HG02970 (cell line): ENCODE results near the gene NFIA.

Experiments
- ATAC-seq: cut with Tn5 transposase; IDR thresholded peaks from one replicate; pipeline ENCODE4 v1.9.1; 2021; ENCODE audit warnings: mild to moderate bottlenecking, moderate library complexity, moderate number of reproducible peaks; ENCODE audit not compliant: unreplicated experiment, low FRiP score

Gene NFIA

DNA sequence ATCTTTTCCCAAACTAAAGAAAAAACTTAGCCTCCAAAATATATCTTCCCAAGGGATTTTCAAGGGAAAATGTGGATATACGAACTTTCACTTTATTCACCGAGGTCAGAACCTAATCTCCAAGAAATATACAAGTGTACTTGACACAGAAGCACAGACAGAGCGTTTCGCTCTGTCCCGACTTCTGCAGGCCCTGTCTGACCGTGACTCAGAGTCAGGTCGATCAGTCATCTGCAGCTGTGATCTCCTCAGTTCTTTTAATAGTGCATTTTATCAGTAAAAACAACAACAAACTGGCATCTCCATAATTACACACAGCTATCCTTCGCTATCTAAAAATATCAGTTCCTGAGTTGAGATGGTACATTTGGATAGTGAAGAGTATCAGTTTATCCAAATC is 416.0 kb downstream of the NFIA start:
- no peak for ATAC-seq

DNA sequence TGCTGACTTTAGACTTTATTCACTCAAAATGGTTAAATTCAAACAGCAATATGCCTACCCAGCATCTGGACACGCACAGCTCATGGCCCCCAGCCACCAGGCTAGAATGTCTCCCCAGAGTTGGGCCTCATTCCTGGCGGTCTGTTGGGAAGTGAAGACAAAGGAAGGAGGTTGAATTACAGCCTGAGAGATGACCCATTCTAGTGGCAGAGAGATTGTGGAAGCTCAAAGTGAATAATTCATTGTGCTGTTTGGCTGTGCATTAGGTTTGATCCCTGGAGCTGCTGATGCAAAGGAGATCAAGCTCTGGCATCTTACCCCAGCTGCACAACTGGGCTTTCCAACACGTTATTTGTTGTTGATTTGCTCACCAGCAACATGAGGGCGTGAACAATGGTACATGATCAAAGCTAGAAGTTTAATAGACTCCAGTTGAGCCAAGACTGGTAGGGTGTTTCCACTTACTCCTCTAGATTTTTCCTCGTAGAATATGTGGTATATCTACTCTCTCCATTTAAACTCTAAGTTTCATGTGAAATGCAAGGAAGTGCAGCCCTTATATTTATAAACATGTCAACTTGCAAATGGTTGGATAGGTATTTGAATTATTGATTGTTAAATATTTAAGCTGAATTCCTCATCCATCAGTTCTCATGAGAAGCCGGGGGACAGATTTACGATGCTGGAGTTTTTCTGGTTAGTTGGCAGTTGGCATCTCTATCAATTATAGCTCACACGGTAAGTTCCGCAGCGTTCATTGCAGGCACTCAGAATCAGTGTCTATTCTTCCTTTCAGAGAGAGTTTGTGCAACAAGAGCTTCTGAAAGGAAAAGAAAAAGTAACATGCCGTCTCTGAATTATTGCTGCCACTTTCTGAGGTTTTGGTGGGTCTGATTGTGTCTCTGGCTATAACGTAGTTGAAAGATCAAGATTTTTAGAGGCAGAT is 419.9 kb downstream of the NFIA start:
- ATAC-seq = no peak

DNA sequence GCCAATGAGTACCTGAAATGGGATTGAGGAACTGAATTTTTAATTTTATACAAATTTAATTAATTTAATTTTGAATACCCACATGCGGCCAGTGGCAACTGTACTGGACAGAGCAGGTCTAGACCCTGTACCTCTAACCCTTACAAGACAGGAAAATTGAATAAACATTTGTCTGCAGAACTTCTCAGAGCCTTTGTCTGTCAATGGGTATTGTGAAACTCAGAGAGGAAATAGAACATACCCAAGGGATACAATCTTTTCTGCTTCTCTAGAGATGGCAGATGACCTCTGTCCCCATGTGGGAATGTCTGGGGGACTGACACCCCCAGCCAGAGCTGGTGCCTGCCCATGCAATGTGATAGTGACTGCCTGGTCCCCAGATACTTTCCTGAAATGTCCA is 421.9 kb downstream of the NFIA start:
- ATAC-seq = no peak

DNA sequence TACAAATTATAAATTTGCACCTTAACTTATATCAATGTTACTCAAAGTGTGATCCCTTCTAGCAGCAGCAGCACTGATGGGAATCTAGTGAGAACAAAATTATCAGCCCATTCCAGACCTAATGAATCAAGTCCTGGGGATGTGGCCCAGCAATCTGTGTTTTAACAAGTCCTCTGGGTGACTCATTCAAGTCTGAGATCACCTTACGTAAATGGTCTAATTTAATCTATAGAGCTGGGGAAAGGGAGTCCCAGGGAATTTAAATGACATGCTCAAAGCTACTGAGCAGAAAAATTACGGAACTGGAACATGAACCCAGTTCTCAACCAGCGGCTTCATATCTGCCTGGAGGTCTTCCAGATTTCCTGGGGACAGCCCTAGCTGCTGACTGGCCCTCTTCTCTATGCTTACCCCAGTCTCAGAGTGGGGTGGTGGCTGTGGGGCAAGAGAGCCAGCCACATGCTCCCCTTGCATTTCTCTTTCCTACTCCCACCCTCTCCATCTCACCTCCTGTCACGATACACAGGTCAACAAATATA is 422.6 kb downstream of the NFIA start:
- no peak for ATAC-seq

DNA sequence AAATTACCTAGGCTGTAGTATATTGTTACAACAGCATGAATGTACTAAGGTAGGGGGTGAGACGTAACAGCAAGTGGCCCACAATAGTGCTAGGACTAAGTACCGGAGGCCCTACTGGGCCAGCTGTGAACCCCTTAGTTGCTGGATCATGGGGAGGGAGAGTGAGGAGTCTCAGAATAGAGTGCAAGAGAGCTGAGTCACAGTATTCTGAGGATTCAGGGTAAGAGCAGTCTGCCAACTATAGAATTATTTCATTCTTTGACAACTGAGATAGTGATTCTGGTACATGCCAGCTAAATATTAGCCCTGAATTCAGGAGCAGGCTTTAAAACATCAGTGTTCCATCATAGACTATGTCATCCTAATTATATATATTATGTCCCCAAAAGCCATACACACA is 423.9 kb downstream of the NFIA start:
- no peak for ATAC-seq

DNA sequence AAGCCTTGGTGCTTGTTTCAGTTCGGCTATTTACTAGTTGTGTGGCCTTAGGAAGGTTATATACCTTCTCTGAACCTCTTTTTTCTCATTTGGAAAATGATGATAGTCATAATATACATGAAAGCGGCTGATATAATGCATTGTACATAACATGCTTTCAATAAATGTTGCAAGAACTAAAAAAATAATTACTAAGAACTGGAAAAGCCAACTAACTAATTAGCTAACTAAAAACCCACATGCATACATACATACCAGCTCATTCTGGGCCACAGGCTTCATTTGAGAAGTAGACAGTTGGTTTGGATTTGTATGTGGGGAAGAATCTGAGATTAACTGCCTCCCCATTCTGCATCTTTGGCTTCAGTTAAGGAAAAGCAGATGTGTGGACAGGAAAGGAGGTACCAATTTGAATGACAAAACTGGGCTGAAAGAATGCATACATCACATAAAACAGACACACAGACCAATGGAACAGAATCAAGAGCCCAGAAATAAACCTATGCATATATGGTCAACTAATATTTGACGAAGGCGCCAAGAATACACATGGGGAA is 424.7 kb downstream of the NFIA start:
- ATAC-seq = no peak
